EH (cell line): ENCODE data around the gene CLEC16A.
"Not testable (repeated sequence)": the region's sequence is repeated elsewhere in the genome, so short reads cannot be mapped to it uniquely, and the experiment has no call there.

Experiments
- DNase-seq: peaks from one replicate; pipeline ENCODE4 v3.0.0-alpha.2; 2015; ENCODE audit warnings: low read depth

CLEC16A gene

GRCh38 chr16:10944249-10945064 lies at the start of gene CLEC16A:
Gene CLEC16A, plus strand, starts transcription at chr16:10944564. Its CDS starts 154 bp downstream, at chr16:10944718.
- DNase-seq, result peak; percentile 96

- DNase-seq, result peak; percentile 59
Measured at GRCh38 chr16:10895053-10895946, 49.1 kb upstream of the CLEC16A start.

GRCh38 chr16:10896165-10896564 lies 48.2 kb upstream of the CLEC16A start:
- no peak for DNase-seq

- no peak for DNase-seq
Measured at GRCh38 chr16:10896723-10897122, 47.6 kb upstream of the CLEC16A start.

GRCh38 chr16:10897134-10897533 lies 47.2 kb upstream of the CLEC16A start:
- no peak for DNase-seq

- DNase-seq, result no peak
Measured at GRCh38 chr16:10902999-10903398, 41.4 kb upstream of the CLEC16A start.

- no peak for DNase-seq
Measured at GRCh38 chr16:10906482-10906881, 37.9 kb upstream of the CLEC16A start.

- DNase-seq, result no peak
Measured at GRCh38 chr16:10906914-10907756, 37.2 kb upstream of the CLEC16A start.

- DNase-seq, result no peak
Measured at GRCh38 chr16:10907757-10908045, 36.7 kb upstream of the CLEC16A start.

- no peak for DNase-seq
Measured at GRCh38 chr16:10911267-10911666, 33.1 kb upstream of the CLEC16A start.

GRCh38 chr16:10916534-10916933 lies 27.8 kb upstream of the CLEC16A start:
- no peak for DNase-seq

- DNase-seq, result peak; percentile 89
Measured at GRCh38 chr16:10918294-10919002, 25.9 kb upstream of the CLEC16A start.

GRCh38 chr16:10919003-10919351 lies 25.4 kb upstream of the CLEC16A start:
- DNase-seq, result no peak

- DNase-seq, result no peak
Measured at GRCh38 chr16:10920726-10921427, 23.5 kb upstream of the CLEC16A start.

GRCh38 chr16:10921536-10922327 lies 22.6 kb upstream of the CLEC16A start:
- peak; percentile 15 for DNase-seq

GRCh38 chr16:10922328-10923145 lies 21.8 kb upstream of the CLEC16A start:
- DNase-seq, result peak; percentile 55

GRCh38 chr16:10923146-10923649 lies 21.2 kb upstream of the CLEC16A start:
- no peak for DNase-seq

GRCh38 chr16:10923650-10924214 lies 20.6 kb upstream of the CLEC16A start:
- DNase-seq, result no peak

GRCh38 chr16:10925285-10925684 lies 19.1 kb upstream of the CLEC16A start:
- DNase-seq, result not testable (repeated sequence)
